Measurements from ENCODE around the gene FLYWCH1. TPM values are rescaled to one million over a fixed set of nuclear protein-coding genes. Genes with fewer than 3 reads are reported as not detected.
"Not testable (repeated sequence)": the region's sequence is repeated elsewhere in the genome, so short reads cannot be mapped to it uniquely, and the experiment has no call there.

FLYWCH1 gene
- total RNA-seq, 4 donors from 2014 or later, result 33.8 to 61.6 (median 46.8) TPM

DNA sequence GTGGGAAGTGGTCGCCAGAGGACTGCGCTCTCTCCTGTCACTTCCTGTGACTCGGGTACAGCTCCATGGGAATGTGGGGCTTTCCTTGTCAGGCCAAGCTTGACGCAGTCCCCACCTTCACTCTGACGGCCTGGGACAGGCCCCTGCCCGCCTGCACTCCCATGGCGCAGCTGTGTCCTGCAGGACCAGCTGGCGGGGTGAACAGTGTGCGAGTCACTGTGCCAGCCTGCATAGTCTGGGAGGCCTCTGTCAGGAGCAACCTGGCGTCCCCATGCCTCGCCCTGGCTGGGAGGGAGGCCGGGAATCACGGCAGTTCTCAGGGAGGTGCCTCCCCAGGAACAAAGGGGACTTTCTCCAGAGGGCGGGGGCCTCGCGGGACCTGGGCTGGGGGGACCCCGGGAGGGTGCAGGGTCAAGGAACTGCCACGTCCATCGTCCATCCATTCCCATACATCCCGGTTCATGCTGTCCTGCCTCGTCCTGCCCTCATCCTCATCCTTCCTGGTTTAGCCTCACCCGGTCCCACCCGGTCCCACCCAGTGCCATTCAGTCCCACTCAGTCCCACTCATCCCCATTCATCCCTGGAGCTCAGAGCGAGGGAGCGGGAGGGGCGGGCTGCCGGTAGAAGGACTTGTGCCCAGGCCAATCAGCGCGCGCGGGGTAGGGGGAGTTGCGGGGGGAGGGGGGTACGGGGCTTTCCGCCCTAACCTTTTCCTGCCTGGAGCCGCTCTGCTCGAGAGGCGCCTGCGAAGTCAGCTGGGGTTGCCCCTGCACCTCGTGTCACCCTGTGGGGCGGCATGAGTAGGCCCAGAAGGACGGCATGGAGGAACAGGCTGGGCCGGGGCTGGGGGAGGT lies 13.4 kb downstream of the FLYWCH1 start:
- intact Hi-C loops (cut with DNase I), result loop anchor here (10.0 kb wide), 1 partner anchor 150 kb away; the partner anchor contains the start of gene ELOB
- no peak for TF ChIP-seq POLR2A (IDR thresholded peaks at IDR 0.05; ENCODE audit: low read depth)
- no peak for TF ChIP-seq EP300 (IDR thresholded peaks at IDR 0.05)
- TF ChIP-seq, protein P1, sequence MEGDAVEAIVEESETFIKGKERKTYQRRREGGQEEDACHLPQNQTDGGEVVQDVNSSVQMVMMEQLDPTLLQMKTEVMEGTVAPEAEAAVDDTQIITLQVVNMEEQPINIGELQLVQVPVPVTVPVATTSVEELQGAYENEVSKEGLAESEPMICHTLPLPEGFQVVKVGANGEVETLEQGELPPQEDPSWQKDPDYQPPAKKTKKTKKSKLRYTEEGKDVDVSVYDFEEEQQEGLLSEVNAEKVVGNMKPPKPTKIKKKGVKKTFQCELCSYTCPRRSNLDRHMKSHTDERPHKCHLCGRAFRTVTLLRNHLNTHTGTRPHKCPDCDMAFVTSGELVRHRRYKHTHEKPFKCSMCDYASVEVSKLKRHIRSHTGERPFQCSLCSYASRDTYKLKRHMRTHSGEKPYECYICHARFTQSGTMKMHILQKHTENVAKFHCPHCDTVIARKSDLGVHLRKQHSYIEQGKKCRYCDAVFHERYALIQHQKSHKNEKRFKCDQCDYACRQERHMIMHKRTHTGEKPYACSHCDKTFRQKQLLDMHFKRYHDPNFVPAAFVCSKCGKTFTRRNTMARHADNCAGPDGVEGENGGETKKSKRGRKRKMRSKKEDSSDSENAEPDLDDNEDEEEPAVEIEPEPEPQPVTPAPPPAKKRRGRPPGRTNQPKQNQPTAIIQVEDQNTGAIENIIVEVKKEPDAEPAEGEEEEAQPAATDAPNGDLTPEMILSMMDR (IDR thresholded peaks at IDR 0.05), result no peak
- TF ChIP-seq POLR2AphosphoS5 (IDR thresholded peaks at IDR 0.05), result no peak
- Histone ChIP-seq H3K4me3 (no peak overlapping the region), H3K27me3 (no peaks in the 10 kb centered on the region), H3K4me1 (peaks cover 4 to 17% (median 11%) of the 10 kb centered on the region in 4 donors), H3K27ac (replicated peaks in 1 of 4) (no peak overlapping the region), H3K9me3 (no peaks in the 10 kb centered on the region), H3K36me3 (peaks cover 22 to 49% (median 40%) of the 10 kb centered on the region in 4 donors)
- WGBS, result 72% methylated on average over 25 of the region's 42 CpGs
- no peak for DNase-seq (ENCODE audit: extremely low spot score)

- Histone ChIP-seq H3K36me3 (peaks cover 22 to 52% (median 47%) of the 10 kb centered on the region in 4 donors), H3K4me1 (peaks cover 4 to 16% (median 10%) of the 10 kb centered on the region in 4 donors), H3K4me3 (no peak overlapping the region), H3K9me3 (no peaks in the 10 kb centered on the region), H3K27ac (replicated peaks in 1 of 4) (no peak overlapping the region), H3K27me3 (no peaks in the 10 kb centered on the region)
- WGBS, result 76% methylated on average over 9 of the region's 9 CpGs
- DNase-seq (ENCODE audit: extremely low spot score), result no peak
- intact Hi-C loops (cut with DNase I), result loop anchor here (10.0 kb wide), 1 partner anchor 151 kb away; the partner anchor contains the start of gene ELOB
- TF ChIP-seq POLR2AphosphoS5 (IDR thresholded peaks at IDR 0.05) (no peak), POLR2A (IDR thresholded peaks at IDR 0.05; ENCODE audit: low read depth) (no peak)
These were observed 14.4 kb downstream of the FLYWCH1 start for GRCh38 chr16:2925951-2926649.

- H3K9me3 ChIP-seq, result no peaks in the 10 kb centered on the region
- peak overlapping the region in 2 of 4 donors; percentile 44 to 45 for H3K27ac ChIP-seq (replicated peaks in 1 of 4)
- no peaks in the 10 kb centered on the region for H3K27me3 ChIP-seq
- WGBS, result 80% methylated on average over 5 of the region's 5 CpGs
- H3K36me3 ChIP-seq, result peaks cover 22 to 52% (median 48%) of the 10 kb centered on the region in 4 donors
- H3K4me1 ChIP-seq, result peaks cover 4 to 16% (median 10%) of the 10 kb centered on the region in 4 donors
- H3K4me3 ChIP-seq, result peak overlapping the region; percentile 20 to 45 (median 35)
- DNase-seq (ENCODE audit: extremely low spot score), result no peak
- intact Hi-C loops (cut with DNase I), result loop anchor here (10.0 kb wide), 1 partner anchor 152 kb away; the partner anchor contains the start of gene ELOB
- TF ChIP-seq POLR2A (IDR thresholded peaks at IDR 0.05; ENCODE audit: low read depth) (no peak), POLR2AphosphoS5 (IDR thresholded peaks at IDR 0.05) (no peak), EP300 (IDR thresholded peaks at IDR 0.05) (no peak)
- TF ChIP-seq, protein P1 (IDR thresholded peaks at IDR 0.05), result no peak
These were observed 14.9 kb downstream of the FLYWCH1 start for GRCh38 chr16:2926650-2926999.

- 18% methylated on average over 10 of the region's 19 CpGs for WGBS
These were observed 15.4 kb downstream of the FLYWCH1 start for GRCh38 chr16:2927010-2927646.

GRCh38 chr16:2928151-2928550 lies 16.4 kb downstream of the FLYWCH1 start:
- intact Hi-C loops (cut with DNase I), result loop anchor here (10.0 kb wide), 1 partner anchor 153 kb away; the partner anchor contains the start of gene ELOB
- H3K36me3 ChIP-seq, result peaks cover 15 to 51% (median 45%) of the 10 kb centered on the region in 4 donors
- H3K4me1 ChIP-seq, result peaks cover 4 to 16% (median 10%) of the 10 kb centered on the region in 4 donors
- not testable (repeated sequence) for H3K27ac ChIP-seq (replicated peaks in 1 of 4); H3K27me3 ChIP-seq; H3K9me3 ChIP-seq; DNase-seq (ENCODE audit: extremely low spot score); H3K4me3 ChIP-seq
- 76% methylated on average over 4 of the region's 4 CpGs for WGBS

More at GRCh38 chr16:2927010-2927646, 15.4 kb downstream of the FLYWCH1 start:
- Histone ChIP-seq H3K27ac (replicated peaks in 1 of 4) (peak overlapping the region in 2 of 4 donors; percentile 44 to 45), H3K27me3 (no peaks in the 10 kb centered on the region), H3K36me3 (peaks cover 22 to 51% (median 47%) of the 10 kb centered on the region in 4 donors), H3K9me3 (no peaks in the 10 kb centered on the region), H3K4me1 (peaks cover 4 to 16% (median 10%) of the 10 kb centered on the region in 4 donors), H3K4me3 (peak overlapping the region; percentile 20 to 45 (median 35))
- TF ChIP-seq POLR2A (IDR thresholded peaks at IDR 0.05; ENCODE audit: low read depth), result no peak
- TF ChIP-seq POLR2AphosphoS5 (IDR thresholded peaks at IDR 0.05), result peak; percentile 18 to 75
- TF ChIP-seq, protein P1 (IDR thresholded peaks at IDR 0.05), result peak; percentile 96 to 99 (median 99)
- no peak for TF ChIP-seq EP300 (IDR thresholded peaks at IDR 0.05)
- intact Hi-C loops (cut with DNase I), result loop anchor here (10.0 kb wide), 1 partner anchor 152 kb away; the partner anchor contains the start of gene ELOB
- peak; percentile 97 for DNase-seq (ENCODE audit: extremely low spot score)
